HEK293 (cell line): Measurements from ENCODE around the gene DIP2C.

Experiments used
- CTCF ChIA-PET: fragments of 350-600 bp; formaldehyde crosslinking; extraction: SDS; loops from one replicate; lab custom pipeline; 2021; ENCODE audit warnings: antibody characterized with exemption; lab: Yijun Ruan, JAX
- POLR2A ChIA-PET: fragments of 300-600 bp; formaldehyde crosslinking; extraction: SDS; loops from one replicate; lab custom pipeline; 2020; ENCODE audit warnings: antibody characterized with exemption, inconsistent platforms; lab: Yijun Ruan, JAX
- H3K27ac ChIP-seq: fragments of 200-500 bp; sonication (Bioruptor generic); 2 replicates; pipeline ENCODE4 v1.5.1; 2014; ENCODE audit warnings: low read depth, low read length, control low read depth, inconsistent platforms; ENCODE audit errors: extremely low read depth
- H3K36me3 ChIP-seq, 2 experiments: fragments of 200-500 bp in 1 of 2; sonication (Bioruptor generic) in 1 of 2; 1 replicate in 1 of 2; 2 replicates in 1 of 2; pipeline ENCODE4 v1.5.1; 2014 to 2017; ENCODE audit warnings: inconsistent platforms in 2 of 2, low read length in 2 of 2; ENCODE audit not compliant: control insufficient read depth in 2 of 2, insufficient read depth in 1 of 2
- H3K4me1 ChIP-seq: fragments of 200-500 bp; sonication (Bioruptor generic); 2 replicates; pipeline ENCODE4 v1.5.1; 2014; ENCODE audit warnings: mild to moderate bottlenecking, low read length, inconsistent platforms; ENCODE audit not compliant: control insufficient read depth, insufficient read depth
- H3K4me3 ChIP-seq: 2 replicates; pipeline ENCODE4 v1.5.1; 2011; ENCODE audit warnings: low read depth, mild to moderate bottlenecking, control low read depth, low read length, moderate library complexity
- H3K9me3 ChIP-seq: fragments of 200-500 bp; sonication (Bioruptor generic); 2 replicates; pipeline ENCODE4 v1.5.1; 2014; ENCODE audit warnings: low read depth, low read length, inconsistent platforms; ENCODE audit not compliant: control insufficient read depth, insufficient read depth
- KLF1 ChIP-seq: fragments of 450-650 bp; formaldehyde crosslinking; IDR thresholded peaks from 2 replicates; pipeline ENCODE4 v1.5.1; 2016; ENCODE audit warnings: missing biosample characterization, missing genetic modification characterization
- KLF7 ChIP-seq: fragments of 450-650 bp; formaldehyde crosslinking; IDR thresholded peaks from 2 replicates; pipeline ENCODE4 v1.5.1; 2016; ENCODE audit warnings: missing biosample characterization, missing genetic modification characterization, borderline replicate concordance
- MEIS1 ChIP-seq: sonication (generic); formaldehyde crosslinking; IDR thresholded peaks from 2 replicates; pipeline ENCODE4 v1.8.1; 2022; ENCODE audit warnings: missing genetic modification reagents, mild to moderate bottlenecking, borderline replicate concordance
- OSR2 ChIP-seq: fragments of 450-650 bp; formaldehyde crosslinking; IDR thresholded peaks from 2 replicates; pipeline ENCODE4 v1.5.1; 2016; ENCODE audit warnings: missing biosample characterization, missing genetic modification characterization
- OVOL3 ChIP-seq: fragments of 450-650 bp; formaldehyde crosslinking; IDR thresholded peaks from 2 replicates; pipeline ENCODE4 v1.5.1; 2016; ENCODE audit warnings: missing biosample characterization, missing genetic modification characterization
- REPIN1 ChIP-seq: fragments of 450-650 bp; formaldehyde crosslinking; IDR thresholded peaks from 2 replicates; pipeline ENCODE4 v1.5.1; 2017; ENCODE audit warnings: missing biosample characterization, missing genetic modification characterization, low read depth
- TRIM28 ChIP-seq: IDR thresholded peaks from 2 replicates; pipeline ENCODE4 v1.6.1; 2011; ENCODE audit warnings: low read length, control low read depth, borderline replicate concordance
- ZNF184 ChIP-seq: fragments of 450-650 bp; IDR thresholded peaks from 2 replicates; pipeline ENCODE4 v1.5.1; 2018; ENCODE audit warnings: missing biosample characterization, mild to moderate bottlenecking, missing genetic modification characterization
- ZNF202 ChIP-seq: fragments of 450-650 bp; formaldehyde crosslinking; IDR thresholded peaks from 2 replicates; pipeline ENCODE4 v1.5.1; 2016; ENCODE audit warnings: missing biosample characterization, missing genetic modification characterization, borderline replicate concordance
- ZNF223 ChIP-seq: fragments of 450-650 bp; formaldehyde crosslinking; IDR thresholded peaks from 2 replicates; pipeline ENCODE4 v1.5.1; 2016; ENCODE audit warnings: missing biosample characterization, missing genetic modification characterization
- ZNF266 ChIP-seq: fragments of 450-650 bp; formaldehyde crosslinking; IDR thresholded peaks from 2 replicates; pipeline ENCODE4 v1.5.1; 2016; ENCODE audit warnings: missing biosample characterization, missing genetic modification characterization, low read depth
- ZNF391 ChIP-seq: fragments of 450-650 bp; formaldehyde crosslinking; IDR thresholded peaks from 2 replicates; pipeline ENCODE4 v1.5.1; 2016; ENCODE audit warnings: low read depth, missing biosample characterization, missing genetic modification characterization, borderline replicate concordance
- ZNF529 ChIP-seq: fragments of 450-650 bp; formaldehyde crosslinking; IDR thresholded peaks from 2 replicates; pipeline ENCODE4 v1.5.1; 2017; ENCODE audit warnings: missing genetic modification characterization, missing biosample characterization; ENCODE audit not compliant: insufficient replicate concordance
- ZNF560 ChIP-seq: fragments of 450-650 bp; formaldehyde crosslinking; IDR thresholded peaks from 2 replicates; pipeline ENCODE4 v1.5.1; 2017; ENCODE audit warnings: missing biosample characterization, missing genetic modification characterization, borderline replicate concordance
- ZNF76 ChIP-seq: fragments of 450-650 bp; formaldehyde crosslinking; IDR thresholded peaks from 2 replicates; pipeline ENCODE4; 2016; ENCODE audit warnings: low read depth, missing biosample characterization, missing genetic modification characterization, borderline replicate concordance
- ZSCAN23 ChIP-seq: fragments of 450-650 bp; formaldehyde crosslinking; IDR thresholded peaks from 2 replicates; pipeline ENCODE4 v1.5.1; 2016; ENCODE audit warnings: missing biosample characterization, missing genetic modification characterization
- TF ChIP-seq, protein P1 (sequence below): fragments of 450-650 bp; formaldehyde crosslinking; IDR thresholded peaks from 2 replicates; pipeline ENCODE4 v1.5.0; 2017; ENCODE audit warnings: missing biosample characterization, missing genetic modification characterization, borderline replicate concordance
- TF ChIP-seq, protein P2 (sequence below): fragments of 450-650 bp; formaldehyde crosslinking; IDR thresholded peaks from 2 replicates; pipeline ENCODE4 v1.5.1; 2016; ENCODE audit warnings: missing biosample characterization, missing genetic modification characterization
- TF ChIP-seq, protein P3 (sequence below): fragments of 450-650 bp; formaldehyde crosslinking; IDR thresholded peaks from 2 replicates; pipeline ENCODE4 v1.5.1; 2016; ENCODE audit warnings: missing biosample characterization, missing genetic modification characterization
- TF ChIP-seq, protein P4 (sequence below): fragments of 450-650 bp; formaldehyde crosslinking; IDR thresholded peaks from 2 replicates; pipeline ENCODE4 v1.5.1; 2016; ENCODE audit warnings: missing biosample characterization, missing genetic modification characterization

Gene DIP2C

DNA sequence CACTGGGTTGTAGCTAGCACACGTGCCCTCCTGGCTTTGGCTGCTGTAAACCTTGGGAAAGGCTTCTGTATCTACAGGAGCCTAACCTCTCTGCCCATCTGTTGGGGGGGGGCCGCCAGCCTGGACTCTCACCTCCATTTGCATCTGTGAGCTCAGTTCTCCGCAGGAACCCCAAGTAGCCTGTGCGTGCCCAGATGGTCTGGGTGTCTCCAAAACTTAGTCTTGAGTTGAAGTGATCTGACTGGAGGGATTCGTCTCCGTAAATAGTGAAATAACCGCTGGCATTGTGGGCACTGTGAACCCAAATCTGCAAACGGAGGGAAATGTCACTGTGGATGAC is 406.4 kb downstream of the DIP2C start (continued):
- TF ChIP-seq KLF7 (tag by site-specific recombination): no peak

DNA sequence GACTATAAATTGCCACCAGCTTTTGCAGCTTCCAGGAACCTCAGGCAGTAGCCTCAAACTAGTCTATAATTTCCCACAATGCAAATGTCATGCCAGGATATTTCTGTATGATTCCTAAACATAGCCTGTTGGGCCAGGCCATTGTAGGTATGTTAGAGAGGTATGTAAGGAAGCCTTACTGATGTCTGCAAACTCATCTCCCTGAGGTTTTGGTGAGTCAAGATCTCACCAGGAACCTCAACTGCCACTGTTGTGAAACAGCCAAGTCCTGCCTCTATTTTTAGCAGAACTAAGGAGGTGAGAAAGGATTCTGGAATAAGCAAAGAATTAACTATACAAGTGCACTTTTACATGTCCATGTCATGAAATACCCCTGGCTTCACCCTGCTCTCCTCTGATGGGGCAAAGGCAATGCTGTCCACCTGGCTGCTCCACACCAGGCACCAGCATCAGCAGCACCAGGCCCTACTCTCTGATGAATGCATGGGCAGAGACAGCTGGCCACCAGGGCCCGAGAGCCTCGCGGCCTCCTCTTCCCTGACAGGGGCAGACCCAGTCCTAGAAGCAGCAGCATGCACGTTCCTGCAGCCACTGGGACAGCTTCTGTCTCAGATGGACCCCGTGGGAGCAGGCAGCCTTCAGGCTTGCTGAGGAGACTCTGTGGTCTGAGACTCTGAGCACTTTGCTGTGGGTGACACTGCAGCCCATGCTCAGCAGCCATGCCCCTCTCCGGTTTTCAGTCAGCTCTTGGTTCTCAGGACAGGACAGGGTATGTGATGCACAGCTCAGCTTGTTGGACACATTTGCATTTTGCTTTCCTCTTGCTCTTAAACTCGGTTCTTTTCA is 407.0 kb downstream of the DIP2C start:
- CTCF ChIA-PET: no interaction called here
- Histone ChIP-seq H3K4me3 (no peak overlapping the region), H3K9me3 (no peaks in the 10 kb centered on the region), H3K27ac (no peak overlapping the region), H3K36me3 (peaks cover 0 to 76% of the 10 kb centered on the region in 2 experiments; a peak in 1 of 3 replicates), H3K4me1 (no peaks in the 10 kb centered on the region)
- POLR2A ChIA-PET: no interaction called here
- TF ChIP-seq, protein P1, sequence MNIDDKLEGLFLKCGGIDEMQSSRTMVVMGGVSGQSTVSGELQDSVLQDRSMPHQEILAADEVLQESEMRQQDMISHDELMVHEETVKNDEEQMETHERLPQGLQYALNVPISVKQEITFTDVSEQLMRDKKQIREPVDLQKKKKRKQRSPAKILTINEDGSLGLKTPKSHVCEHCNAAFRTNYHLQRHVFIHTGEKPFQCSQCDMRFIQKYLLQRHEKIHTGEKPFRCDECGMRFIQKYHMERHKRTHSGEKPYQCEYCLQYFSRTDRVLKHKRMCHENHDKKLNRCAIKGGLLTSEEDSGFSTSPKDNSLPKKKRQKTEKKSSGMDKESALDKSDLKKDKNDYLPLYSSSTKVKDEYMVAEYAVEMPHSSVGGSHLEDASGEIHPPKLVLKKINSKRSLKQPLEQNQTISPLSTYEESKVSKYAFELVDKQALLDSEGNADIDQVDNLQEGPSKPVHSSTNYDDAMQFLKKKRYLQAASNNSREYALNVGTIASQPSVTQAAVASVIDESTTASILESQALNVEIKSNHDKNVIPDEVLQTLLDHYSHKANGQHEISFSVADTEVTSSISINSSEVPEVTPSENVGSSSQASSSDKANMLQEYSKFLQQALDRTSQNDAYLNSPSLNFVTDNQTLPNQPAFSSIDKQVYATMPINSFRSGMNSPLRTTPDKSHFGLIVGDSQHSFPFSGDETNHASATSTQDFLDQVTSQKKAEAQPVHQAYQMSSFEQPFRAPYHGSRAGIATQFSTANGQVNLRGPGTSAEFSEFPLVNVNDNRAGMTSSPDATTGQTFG (tag by site-specific recombination): no peak
- TF ChIP-seq ZNF76 (tag by site-specific recombination) (no peak), ZSCAN23 (no peak), TRIM28 (no peak), OVOL3 (tag by site-specific recombination) (no peak), MEIS1 (CRISPR knock-in tag) (no peak), ZNF391 (tag by site-specific recombination) (no peak), REPIN1 (no peak)
- TF ChIP-seq, protein P2, sequence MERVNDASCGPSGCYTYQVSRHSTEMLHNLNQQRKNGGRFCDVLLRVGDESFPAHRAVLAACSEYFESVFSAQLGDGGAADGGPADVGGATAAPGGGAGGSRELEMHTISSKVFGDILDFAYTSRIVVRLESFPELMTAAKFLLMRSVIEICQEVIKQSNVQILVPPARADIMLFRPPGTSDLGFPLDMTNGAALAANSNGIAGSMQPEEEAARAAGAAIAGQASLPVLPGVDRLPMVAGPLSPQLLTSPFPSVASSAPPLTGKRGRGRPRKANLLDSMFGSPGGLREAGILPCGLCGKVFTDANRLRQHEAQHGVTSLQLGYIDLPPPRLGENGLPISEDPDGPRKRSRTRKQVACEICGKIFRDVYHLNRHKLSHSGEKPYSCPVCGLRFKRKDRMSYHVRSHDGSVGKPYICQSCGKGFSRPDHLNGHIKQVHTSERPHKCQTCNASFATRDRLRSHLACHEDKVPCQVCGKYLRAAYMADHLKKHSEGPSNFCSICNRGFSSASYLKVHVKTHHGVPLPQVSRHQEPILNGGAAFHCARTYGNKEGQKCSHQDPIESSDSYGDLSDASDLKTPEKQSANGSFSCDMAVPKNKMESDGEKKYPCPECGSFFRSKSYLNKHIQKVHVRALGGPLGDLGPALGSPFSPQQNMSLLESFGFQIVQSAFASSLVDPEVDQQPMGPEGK (tag by site-specific recombination): no peak

DNA sequence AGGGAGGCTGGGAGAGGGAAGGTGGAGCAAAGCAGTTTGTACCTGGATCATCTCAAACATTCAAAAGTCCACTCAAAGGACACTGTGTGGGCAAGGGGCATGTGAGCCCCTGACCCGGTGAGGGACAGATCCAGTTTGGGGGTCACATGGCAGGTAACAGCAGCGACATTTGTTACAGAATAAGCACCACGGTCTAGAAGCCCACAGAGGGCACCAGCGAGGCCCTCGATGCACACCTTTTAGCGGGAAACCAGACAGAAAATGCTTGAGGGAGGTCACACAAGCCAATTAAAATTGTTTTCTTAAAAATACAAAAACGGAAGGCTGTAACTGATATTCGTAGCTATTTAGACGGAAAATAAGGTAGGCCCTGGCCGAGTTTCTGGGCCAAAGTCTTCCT is 409.8 kb downstream of the DIP2C start:
- TF ChIP-seq, protein P3, sequence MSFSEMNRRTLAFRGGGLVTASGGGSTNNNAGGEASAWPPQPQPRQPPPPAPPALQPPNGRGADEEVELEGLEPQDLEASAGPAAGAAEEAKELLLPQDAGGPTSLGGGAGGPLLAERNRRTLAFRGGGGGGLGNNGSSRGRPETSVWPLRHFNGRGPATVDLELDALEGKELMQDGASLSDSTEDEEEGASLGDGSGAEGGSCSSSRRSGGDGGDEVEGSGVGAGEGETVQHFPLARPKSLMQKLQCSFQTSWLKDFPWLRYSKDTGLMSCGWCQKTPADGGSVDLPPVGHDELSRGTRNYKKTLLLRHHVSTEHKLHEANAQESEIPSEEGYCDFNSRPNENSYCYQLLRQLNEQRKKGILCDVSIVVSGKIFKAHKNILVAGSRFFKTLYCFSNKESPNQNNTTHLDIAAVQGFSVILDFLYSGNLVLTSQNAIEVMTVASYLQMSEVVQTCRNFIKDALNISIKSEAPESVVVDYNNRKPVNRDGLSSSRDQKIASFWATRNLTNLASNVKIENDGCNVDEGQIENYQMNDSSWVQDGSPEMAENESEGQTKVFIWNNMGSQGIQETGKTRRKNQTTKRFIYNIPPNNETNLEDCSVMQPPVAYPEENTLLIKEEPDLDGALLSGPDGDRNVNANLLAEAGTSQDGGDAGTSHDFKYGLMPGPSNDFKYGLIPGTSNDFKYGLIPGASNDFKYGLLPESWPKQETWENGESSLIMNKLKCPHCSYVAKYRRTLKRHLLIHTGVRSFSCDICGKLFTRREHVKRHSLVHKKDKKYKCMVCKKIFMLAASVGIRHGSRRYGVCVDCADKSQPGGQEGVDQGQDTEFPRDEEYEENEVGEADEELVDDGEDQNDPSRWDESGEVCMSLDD (tag by site-specific recombination): no peak
- TF ChIP-seq ZNF202 (no peak), ZNF184 (tag by site-specific recombination) (no peak), OSR2 (no peak), ZNF223 (tag by site-specific recombination) (no peak), MEIS1 (CRISPR knock-in tag) (no peak), ZNF529 (tag by site-specific recombination) (no peak), ZNF266 (tag by site-specific recombination) (no peak), KLF1 (tag by site-specific recombination) (no peak), ZNF560 (tag by site-specific recombination) (no peak)
- TF ChIP-seq, protein P4, sequence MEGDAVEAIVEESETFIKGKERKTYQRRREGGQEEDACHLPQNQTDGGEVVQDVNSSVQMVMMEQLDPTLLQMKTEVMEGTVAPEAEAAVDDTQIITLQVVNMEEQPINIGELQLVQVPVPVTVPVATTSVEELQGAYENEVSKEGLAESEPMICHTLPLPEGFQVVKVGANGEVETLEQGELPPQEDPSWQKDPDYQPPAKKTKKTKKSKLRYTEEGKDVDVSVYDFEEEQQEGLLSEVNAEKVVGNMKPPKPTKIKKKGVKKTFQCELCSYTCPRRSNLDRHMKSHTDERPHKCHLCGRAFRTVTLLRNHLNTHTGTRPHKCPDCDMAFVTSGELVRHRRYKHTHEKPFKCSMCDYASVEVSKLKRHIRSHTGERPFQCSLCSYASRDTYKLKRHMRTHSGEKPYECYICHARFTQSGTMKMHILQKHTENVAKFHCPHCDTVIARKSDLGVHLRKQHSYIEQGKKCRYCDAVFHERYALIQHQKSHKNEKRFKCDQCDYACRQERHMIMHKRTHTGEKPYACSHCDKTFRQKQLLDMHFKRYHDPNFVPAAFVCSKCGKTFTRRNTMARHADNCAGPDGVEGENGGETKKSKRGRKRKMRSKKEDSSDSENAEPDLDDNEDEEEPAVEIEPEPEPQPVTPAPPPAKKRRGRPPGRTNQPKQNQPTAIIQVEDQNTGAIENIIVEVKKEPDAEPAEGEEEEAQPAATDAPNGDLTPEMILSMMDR (tag by site-specific recombination): no peak
- Histone ChIP-seq H3K27ac (no peak overlapping the region), H3K9me3 (no peaks in the 10 kb centered on the region), H3K36me3 (peaks cover 0 to 66% of the 10 kb centered on the region in 2 experiments; a peak in 1 of 3 replicates), H3K4me3 (no peak overlapping the region), H3K4me1 (peaks cover 2% of the 10 kb centered on the region; the same call in 1 of the 2 replicates)
- POLR2A ChIA-PET: no interaction called here
- CTCF ChIA-PET: no interaction called here
